ENCODE data around the gene PRDM11.
A peak's percentile ranks its signal among the peaks of the same experiment; 100 is the strongest.

PRDM11 gene

GRCh38 chr11:45178890-45179671, 32.6 kb downstream of the PRDM11 start:
- DNase-seq: no peak

DNA sequence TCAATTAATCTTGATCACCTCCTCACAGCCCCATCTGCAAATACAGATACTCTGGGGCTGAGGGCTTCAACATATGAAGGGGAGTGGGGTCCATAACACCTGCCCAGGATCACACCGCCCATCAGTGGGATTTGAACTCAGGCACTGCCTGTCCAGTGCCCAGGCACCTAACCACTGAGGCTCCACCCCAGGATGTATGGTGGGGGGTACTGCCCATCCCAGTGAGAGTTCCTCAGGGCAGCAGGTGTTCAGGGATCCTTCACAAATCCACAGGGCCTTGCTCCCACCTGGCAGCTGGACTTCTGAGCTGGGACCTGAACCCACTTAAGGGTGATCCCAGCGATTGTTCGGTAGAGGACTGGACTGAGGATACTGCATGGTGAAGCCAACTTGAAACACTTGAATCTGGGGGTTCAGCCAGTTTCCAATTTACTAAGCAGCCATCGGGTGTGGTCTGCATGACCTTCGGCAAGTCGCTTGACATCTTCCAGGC, 33.3 kb downstream of the PRDM11 start:
- DNase-seq: no peak

DNA sequence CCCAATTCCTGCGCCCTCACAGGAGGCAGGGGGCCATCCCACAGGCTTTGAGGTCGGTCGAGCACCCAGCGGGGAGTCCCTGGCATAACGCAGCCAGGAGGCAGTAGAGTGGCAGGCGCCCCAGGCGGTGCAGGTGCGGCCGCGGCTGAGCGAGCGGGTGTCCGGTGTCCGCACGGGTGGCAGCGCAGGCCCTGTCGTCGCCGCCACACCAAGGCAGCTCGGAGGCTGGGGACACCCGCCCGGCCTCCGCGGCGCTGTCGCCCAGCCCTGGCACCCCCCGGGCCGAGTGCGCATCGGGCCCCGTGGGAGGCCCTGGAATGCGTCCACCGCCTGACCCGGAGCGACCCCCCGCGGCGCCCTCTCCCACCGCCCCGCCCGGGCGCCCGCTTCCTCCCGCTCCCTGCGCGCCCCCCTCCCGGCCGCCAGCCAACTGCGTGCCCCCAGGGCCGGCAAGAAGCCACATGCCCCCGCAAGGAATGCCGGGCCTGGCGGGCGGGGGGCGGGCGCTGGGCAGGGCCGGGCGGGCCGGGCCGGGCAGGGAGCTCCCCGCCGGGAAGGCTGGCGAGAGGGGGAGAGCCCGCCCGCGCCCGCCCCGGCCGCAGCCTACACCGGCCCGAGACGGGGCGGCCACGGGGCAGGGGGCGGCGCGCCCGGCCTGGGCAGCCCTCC, 33.9 kb downstream of the PRDM11 start:
- no peak for DNase-seq

- peak; percentile 32 for DNase-seq
Measured at GRCh38 chr11:45180848-45181192, 34.4 kb downstream of the PRDM11 start.

DNA sequence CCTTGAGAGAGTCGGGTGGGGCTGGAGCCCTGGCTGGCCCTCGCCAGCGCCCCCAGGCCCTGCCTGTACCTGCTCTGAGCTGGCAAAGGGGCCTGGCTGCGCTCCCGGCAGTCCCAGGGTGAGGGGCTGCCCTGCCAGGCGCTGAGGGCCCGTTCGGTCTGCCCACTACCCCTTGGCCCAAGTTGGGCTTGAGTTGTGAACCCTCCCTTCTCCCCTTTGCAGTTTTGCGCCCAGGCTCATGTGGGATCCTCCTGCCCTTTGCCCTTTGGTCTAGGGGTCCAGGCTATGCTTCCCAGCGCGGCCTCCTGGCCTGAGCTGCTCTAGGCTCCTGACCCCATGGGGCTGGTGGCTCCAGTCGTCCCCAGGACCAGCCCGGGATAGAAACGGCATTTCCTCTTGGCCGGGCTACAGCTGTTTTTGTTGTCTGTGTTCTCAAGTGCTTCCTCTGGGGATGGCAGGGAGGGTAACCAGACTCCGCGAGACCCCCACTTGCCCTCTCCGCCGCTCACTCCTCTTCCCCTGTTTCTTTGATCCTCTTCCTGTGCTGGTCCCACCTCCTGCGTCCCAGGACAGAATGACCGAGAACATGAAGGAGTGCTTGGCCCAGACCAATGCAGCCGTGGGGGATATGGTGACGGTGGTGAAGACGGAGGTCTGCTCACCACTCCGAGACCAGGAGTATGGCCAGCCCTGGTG, 34.9 kb downstream of the PRDM11 start:
- DNase-seq: no peak

DNA sequence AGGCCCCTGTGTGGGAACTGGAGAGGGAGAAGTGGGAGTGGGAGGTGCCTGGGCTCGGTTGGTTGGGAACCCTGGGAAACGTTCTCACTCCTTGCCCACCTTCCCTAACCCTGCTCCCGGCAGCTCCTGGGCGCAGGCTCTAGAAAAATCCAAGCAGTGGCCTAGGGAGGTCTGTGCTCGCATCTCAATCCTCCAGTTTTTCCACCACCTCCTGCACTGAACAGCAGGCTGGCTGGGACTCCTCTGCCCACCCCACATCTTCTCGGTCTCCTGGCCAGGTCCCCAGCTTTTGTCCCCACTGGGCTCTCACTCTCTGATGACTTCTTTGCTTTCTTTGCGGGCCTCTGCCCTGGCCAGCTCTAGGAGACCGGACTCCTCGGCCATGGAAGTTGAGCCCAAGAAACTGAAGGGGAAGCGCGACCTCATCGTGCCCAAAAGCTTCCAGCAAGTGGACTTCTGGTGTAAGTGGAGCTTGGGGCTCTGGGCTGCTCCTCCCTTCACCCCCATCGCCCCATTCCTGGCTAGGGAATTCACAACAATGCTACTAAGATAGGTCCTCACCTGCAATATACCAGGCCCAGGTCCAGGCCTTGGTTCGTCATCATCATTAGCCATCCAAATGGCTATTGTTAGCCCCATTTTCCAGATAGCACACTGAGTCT, 35.6 kb downstream of the PRDM11 start:
- DNase-seq: no peak

GRCh38 chr11:45182902-45183301, 36.5 kb downstream of the PRDM11 start:
- DNase-seq: no peak

GRCh38 chr11:45184640-45185039, 38.2 kb downstream of the PRDM11 start:
- DNase-seq: no peak

DNA sequence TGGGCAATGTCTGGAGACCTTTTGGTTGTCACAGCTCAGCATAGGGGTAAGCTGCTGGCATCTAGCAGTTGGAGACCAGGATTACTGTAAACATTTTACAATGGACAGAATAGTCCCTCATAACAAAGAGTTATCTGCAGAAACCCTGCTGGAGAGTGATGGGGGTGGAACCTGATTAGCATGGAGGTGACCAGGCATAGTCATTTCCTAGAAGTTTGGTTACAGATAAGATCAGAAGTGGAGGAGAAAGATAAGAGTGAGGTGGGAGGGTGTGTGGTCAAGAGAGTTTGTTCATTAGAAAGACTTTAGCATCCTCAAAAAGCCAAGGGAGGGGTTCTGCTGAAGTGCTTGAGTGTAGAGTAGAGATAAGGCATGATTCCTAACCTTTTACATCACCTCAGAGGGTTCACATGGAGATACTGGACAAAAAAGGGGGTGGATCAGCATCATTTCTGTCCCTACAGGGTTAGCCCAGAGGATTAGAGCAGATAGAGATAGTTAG, 38.8 kb downstream of the PRDM11 start:
- DNase-seq: no peak

GRCh38 chr11:45187375-45187774, 40.9 kb downstream of the PRDM11 start:
- DNase-seq: no peak

GRCh38 chr11:45188127-45188526, 41.7 kb downstream of the PRDM11 start:
- DNase-seq: no peak

DNA sequence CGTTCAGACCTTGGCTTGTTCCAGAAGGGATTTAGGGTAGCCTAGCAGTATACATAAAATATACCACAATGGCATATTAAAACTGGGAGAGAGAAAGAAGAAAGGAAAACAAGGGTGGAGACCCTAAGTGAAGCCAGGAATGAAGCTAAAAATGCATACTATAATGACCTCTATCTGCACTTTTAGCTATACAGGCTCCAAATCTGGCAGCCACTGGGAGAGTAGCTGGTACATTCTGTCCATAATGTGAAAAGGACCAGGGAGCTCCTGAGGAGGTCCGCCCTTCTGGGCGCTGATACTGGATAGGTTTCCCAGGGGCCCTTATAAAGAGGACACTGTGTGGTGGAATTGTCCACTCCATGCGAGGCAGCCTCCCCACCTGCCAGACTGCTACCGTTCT, 42.8 kb downstream of the PRDM11 start:
- no peak for DNase-seq

- no peak for DNase-seq
Measured at GRCh38 chr11:45193695-45194094, 47.3 kb downstream of the PRDM11 start.

- DNase-seq: no peak
Measured at GRCh38 chr11:45204761-45205160, 58.3 kb downstream of the PRDM11 start.

DNA sequence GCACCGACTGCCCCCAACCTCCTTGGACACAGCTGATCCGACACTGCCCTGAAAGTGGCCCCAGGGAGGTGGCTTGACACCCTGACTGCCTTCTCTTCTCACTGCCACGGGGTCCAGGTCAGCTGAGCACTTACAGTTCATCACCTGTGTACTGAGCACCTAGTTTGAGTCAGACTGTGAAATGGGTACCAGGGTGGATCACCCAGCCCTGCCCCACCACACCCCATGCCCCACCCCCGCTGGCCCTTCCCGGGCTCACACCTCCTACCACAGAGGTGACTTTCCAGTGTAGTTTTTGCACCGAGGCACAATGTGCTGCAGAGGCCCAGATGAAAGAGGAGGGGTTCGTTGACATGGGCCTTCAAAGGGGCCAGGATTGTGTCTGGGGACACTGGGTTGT, 59.5 kb downstream of the PRDM11 start:
- DNase-seq: no peak

GRCh38 chr11:45208135-45208534, 61.7 kb downstream of the PRDM11 start:
- no peak for DNase-seq

GRCh38 chr11:45209000-45209879, 62.8 kb downstream of the PRDM11 start:
- DNase-seq: no peak

DNA sequence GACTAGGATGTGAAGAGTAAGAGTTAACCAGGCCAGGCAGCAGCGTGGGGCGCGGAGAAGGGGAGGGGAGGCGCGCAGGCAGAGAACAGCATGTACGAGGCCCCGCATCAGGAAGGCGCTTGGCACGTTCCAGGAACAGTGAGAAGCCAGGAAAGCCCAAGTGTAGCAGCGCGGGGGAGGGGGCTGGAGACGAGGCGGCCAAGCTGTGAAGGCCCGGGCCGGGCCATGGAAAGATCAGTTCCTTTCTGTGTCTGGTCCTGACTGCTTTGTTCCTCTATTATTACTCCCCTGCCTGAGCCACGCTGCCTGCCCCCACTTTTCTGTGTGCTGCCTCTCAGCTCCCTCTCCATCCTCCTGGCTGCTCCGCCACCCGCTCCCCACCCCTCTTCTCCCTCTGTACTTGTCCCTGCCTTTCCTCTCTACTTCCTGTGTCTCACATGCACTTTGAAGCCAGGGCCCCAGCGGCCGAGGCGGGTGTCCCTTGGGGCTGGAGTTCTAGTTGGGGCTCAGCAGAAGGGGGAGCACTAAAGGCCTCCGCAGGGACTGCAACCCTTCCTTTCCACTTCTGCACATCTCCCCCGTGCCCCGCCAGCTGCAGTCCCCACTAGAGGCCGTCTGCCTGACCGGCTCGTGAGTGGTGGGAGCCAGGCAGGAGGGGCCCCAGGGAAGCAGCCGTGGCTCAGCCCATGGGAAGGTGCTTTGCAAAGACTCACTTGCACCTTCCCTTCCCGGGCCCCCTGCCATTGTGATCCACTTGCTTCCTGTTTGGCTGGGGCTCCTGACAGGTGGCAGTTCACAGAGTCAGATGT, 63.7 kb downstream of the PRDM11 start:
- no peak for DNase-seq

GRCh38 chr11:45210846-45211245, 64.4 kb downstream of the PRDM11 start:
- DNase-seq: no peak

- no peak for DNase-seq
Measured at GRCh38 chr11:45211732-45212131, 65.3 kb downstream of the PRDM11 start.

Measured in stimulated activated CD4-positive, alpha-beta T cell treated with anti-CD3 and anti-CD28 coated beads, Interleukin-4, amount 100 ng/mL, for 24 hours (primary cell).